Measurements from ENCODE around the gene PTH1R.

Gene PTH1R

GRCh38 chr3:46850468-46850779 is 27.1 kb upstream of the PTH1R start:
- DNase-seq = no peak

GRCh38 chr3:46851364-46852333 is 25.9 kb upstream of the PTH1R start:
- no peak for DNase-seq

GRCh38 chr3:46852334-46852720 is 25.2 kb upstream of the PTH1R start:
- DNase-seq = no peak

DNA sequence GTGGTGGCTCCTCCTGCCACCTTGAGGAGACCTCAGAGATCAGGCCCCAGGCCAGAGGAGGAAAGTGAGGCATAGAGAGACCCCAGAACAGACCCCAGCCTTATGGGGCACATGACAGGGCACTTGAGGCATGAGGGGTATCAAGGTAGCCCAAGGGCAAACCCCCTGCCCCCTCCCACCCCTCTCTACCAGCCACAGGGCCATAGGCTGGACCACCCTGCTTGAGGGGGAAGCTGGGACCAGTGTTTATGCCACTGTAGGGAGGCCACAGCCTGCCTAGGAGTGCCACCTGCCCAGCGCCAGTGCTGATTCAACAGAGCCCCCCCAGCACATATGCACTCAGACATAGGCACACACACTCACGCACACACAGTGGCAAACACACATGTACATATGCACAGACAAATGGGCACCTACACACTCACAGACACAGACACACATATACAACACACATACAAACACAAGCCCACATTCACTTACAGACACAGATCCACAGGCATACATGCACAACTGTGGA is 24.6 kb upstream of the PTH1R start:
- no peak for DNase-seq

DNA sequence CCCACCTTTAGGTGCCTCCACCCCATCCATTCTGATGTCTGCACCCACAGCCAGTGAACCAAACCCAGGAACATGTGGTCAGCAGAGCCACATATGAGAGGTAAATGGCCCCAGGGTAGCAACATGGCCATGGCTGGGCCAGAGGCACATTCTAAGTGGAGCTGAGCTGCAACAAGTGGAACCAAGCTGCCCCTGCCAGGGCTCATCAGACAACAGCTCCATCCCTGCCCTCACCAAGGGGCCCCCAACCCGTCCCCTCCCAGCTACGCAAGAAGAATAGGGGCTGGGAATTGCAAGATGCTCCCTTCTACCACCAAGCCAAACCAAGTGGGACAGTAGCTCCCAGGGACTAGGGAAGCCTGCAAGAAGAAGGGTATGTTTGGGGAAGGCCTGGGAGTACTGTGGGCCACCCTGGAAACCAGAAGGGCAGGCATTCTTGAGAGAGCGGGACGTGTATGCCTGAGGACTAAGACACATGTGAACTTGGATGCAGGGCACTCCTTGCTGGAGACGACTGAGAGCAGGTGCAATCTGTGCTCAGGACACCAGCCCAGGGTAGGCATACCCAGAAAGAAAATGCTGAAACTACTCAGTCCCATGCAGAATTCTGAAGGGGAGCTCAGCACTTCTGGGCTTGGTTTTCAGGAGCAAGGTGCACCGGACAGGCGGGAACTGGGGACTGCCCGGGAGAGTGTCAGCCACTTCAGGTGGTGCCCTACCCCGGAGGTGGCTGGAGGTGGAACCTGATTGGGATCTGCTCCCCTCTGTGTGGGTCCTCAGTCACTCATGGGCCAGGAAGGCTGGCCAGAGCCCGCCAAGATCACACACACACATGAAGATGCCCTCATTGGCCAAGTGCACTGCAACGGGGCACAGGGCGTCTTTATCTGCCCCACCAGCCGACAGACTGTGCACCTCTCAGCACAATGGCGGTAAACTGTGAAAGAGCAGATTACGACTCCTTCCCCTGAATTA is 23.8 kb upstream of the PTH1R start:
- DNase-seq = no peak

DNA sequence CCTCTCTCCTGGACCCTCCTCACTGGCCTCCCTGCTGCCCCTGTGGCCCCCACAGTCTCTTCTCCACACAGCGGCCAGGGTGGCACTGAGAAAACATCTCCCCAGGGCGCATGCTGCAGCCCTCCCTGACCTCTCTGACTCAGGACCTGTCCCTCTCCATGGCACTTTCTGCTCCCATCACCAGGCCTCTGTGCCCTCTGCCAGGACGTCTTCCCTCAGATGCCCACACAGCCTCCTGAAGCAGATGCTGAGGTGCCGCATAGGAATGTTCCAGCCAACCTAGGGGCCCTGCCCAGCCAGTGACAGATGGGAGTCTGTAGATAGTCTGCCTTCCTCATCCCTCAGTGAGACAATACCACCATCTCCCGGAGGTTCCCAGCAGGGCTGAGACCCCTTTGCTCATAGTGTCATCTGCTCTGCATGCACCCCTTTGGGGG is 22.9 kb upstream of the PTH1R start:
- no peak for DNase-seq

- DNase-seq = no peak
Observed at GRCh38 chr3:46856576-46857471, 20.7 kb upstream of the PTH1R start.

GRCh38 chr3:46857485-46858341 is 19.8 kb upstream of the PTH1R start:
- DNase-seq = no peak

DNA sequence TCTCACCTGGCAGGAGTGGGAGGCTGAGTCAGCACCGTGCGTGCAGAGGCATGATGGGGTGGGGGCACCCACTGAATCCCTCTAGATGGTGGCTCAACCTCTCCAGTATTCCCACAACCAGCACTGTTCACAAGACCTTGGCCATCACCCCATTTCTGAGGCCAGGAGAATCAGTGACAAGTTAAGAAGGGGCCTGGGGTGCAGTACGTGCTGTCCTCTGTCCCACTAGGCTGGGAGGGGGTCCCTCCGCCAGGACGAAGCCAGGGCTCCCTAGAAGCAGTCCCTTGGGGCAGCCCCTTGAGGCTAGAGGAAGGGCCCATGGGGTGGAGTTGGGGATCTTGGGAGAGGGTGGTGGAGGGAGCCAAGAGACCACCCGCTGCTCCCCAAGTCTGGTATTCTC is 19.1 kb upstream of the PTH1R start:
- DNase-seq = no peak

- no peak for DNase-seq
Observed at GRCh38 chr3:46859001-46859710, 18.4 kb upstream of the PTH1R start.

GRCh38 chr3:46860017-46860809 is 17.3 kb upstream of the PTH1R start:
- DNase-seq = no peak

DNA sequence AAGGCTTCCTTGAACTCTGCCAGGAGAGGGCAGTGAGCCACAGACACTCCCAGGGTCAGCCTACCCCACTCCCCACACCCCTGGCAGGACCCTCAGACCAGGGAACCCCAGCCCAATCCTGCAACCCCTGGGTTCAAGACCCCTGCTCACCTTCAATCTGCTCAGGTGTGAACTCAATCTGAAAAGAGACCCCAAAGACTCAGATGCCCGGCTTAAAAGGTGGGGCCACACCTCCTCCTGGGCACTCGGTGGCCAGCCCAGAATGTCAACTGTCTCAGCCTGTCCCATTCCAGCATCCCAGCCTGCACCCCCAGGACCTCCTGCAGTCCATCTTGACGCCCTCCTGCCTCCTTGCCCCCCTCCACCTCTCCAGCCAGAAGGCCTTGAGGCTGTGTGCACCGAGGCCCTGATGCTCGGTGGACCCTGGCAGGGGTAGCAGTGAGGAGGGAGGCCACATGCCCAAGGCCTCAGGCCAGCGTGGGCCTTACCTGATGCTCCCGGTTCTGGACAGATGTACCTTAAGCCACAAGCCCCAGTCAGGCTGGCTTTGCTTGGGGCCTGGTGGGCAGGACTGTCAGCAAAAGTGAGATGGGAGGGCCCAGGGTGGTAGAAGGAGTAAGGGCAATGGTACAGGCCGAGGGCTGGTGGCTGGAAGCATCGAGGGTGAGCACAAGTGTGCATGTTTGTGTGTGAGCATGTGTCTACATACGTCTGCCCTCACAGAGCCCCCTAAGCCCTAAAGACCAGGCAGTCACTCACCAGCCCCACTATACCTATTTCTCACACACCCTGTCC is 16.5 kb upstream of the PTH1R start:
- DNase-seq = no peak

GRCh38 chr3:46861605-46862368 is 15.7 kb upstream of the PTH1R start:
- no peak for DNase-seq

DNA sequence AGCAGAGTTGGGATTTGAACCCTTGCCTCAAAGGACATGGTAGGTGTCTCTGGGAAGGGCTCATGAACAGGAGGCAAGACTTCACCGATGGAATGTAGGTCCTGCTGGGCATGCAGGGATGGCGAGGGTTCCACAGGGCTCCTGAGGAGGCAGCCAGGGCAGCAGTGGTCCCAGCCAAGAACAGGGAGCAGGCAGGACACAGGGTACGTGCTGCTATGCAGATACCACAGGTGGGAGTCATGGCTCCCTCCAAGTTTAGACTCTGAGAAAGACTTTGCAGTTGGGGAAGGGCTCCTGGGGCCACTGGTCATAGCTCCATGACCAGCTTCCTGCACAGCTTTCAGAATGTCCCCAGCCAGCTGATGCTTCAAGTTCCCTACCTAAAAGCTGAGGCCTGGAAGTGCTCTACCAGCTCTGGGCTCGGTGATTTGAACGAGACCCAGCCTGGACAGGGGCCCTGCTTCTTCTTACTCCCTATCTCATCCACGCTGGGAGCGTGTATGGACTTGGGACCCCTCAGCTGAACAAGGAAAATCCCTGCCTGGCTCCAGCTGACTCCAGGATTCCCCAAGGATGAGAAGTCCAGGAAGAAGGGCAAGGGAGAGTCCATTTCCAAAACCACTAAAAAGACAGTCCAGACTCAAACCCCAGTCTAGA is 15.0 kb upstream of the PTH1R start:
- no peak for DNase-seq

DNA sequence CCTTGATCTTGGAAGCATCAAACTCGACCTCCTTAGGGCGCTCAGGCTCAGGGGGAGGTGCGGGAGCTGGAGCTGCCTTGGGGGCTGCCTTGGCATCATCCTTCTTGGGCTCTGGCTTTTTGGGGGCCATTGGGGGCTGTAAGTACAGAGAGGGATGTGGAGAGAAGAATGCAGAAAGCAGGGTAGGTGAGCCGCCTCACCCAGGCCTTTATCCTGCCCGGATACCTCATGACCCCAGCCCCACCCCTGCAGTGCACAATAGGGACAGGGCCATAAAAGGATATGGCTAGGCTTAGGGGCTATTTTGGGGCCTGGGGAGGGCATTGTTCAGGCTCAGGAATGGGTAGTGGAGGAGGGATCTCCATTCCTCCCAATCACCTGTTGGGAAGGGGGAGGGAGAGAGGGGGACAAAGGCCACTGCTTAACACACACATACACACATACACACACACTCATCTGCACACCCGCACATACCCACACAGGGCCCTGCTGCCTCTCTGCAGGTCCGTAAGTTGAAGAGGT is 14.2 kb upstream of the PTH1R start, which contains the start of gene MYL3:
MYL3 (minus strand) TSS at position 184 of the 522 bp plus-strand sequence; CDS start at position 130, 54 bp downstream.
- DNase-seq = no peak

GRCh38 chr3:46864061-46864881 is 13.2 kb upstream of the PTH1R start:
- DNase-seq = no peak

Data from activated effector memory CD4-positive, alpha-beta T cell treated with Interleukin-2 at 50 U/mL for 16 hours (primary cell).